ENCODE results near the gene PSTK. TPM values are rescaled to one million over a fixed set of nuclear protein-coding genes. Genes with fewer than 3 reads are reported as not detected.

Gene PSTK
- total RNA-seq, 1 donor from 2014 or later: 2.1 TPM

GRCh38 chr10:122962405-122962804 lies 17.8 kb upstream of the PSTK start:
- TF ChIP-seq, protein P1, sequence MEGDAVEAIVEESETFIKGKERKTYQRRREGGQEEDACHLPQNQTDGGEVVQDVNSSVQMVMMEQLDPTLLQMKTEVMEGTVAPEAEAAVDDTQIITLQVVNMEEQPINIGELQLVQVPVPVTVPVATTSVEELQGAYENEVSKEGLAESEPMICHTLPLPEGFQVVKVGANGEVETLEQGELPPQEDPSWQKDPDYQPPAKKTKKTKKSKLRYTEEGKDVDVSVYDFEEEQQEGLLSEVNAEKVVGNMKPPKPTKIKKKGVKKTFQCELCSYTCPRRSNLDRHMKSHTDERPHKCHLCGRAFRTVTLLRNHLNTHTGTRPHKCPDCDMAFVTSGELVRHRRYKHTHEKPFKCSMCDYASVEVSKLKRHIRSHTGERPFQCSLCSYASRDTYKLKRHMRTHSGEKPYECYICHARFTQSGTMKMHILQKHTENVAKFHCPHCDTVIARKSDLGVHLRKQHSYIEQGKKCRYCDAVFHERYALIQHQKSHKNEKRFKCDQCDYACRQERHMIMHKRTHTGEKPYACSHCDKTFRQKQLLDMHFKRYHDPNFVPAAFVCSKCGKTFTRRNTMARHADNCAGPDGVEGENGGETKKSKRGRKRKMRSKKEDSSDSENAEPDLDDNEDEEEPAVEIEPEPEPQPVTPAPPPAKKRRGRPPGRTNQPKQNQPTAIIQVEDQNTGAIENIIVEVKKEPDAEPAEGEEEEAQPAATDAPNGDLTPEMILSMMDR (IDR thresholded peaks at IDR 0.05; ENCODE audit: borderline replicate concordance): no peak
- peaks cover 10% of the 10 kb centered on the region for H3K36me3 ChIP-seq
- no peaks in the 10 kb centered on the region for H3K4me1 ChIP-seq
- peaks cover 16% of the 10 kb centered on the region for H3K9me3 ChIP-seq (replicated peaks)
- no peaks in the 10 kb centered on the region for H3K27me3 ChIP-seq (ENCODE audit: low read depth)
- DNase-seq: no peak
- intact Hi-C loops (cut with micrococcal nuclease): no loop called here
- no peak overlapping the region for H3K4me3 ChIP-seq
- H3K27ac ChIP-seq (replicated peaks): no peak overlapping the region

GRCh38 chr10:122966879-122967278 lies 13.3 kb upstream of the PSTK start:
- Histone ChIP-seq H3K4me1 (no peaks in the 10 kb centered on the region), H3K9me3 (replicated peaks) (peaks cover 38% of the 10 kb centered on the region), H3K4me3 (no peak overlapping the region), H3K27ac (replicated peaks) (no peak overlapping the region), H3K36me3 (peaks cover 10% of the 10 kb centered on the region), H3K27me3 (ENCODE audit: low read depth) (no peaks in the 10 kb centered on the region)
- TF ChIP-seq, protein P1 (IDR thresholded peaks at IDR 0.05; ENCODE audit: borderline replicate concordance): no peak
- intact Hi-C loops (cut with micrococcal nuclease): no loop called here
- DNase-seq: no peak

DNA sequence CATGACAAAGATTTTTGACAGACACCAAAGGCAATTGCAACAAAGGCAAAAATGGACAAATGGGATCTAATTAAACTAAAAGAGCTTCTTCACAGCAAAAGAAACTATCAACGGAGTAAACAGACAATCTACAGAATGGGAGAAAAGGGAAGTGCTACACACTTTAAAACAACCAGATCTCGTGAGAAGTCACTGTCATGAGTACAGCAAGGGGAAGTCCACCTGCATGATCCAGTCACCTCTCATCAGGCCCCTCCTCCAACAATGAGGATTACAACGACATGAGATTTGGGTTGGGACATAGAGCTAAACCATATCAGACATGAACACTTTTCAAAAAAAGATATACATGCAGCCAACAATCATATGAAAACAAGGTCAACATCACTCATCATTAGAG lies 11.5 kb upstream of the PSTK start:
- no peaks in the 10 kb centered on the region for H3K4me1 ChIP-seq
- DNase-seq: no peak
- no peak overlapping the region for H3K4me3 ChIP-seq
- H3K27ac ChIP-seq (replicated peaks): no peak overlapping the region
- no peaks in the 10 kb centered on the region for H3K27me3 ChIP-seq (ENCODE audit: low read depth)
- H3K36me3 ChIP-seq: peaks cover 10% of the 10 kb centered on the region
- peaks cover 38% of the 10 kb centered on the region for H3K9me3 ChIP-seq (replicated peaks)
- intact Hi-C loops (cut with micrococcal nuclease): no loop called here
- TF ChIP-seq, protein P1 (IDR thresholded peaks at IDR 0.05; ENCODE audit: borderline replicate concordance): no peak

DNA sequence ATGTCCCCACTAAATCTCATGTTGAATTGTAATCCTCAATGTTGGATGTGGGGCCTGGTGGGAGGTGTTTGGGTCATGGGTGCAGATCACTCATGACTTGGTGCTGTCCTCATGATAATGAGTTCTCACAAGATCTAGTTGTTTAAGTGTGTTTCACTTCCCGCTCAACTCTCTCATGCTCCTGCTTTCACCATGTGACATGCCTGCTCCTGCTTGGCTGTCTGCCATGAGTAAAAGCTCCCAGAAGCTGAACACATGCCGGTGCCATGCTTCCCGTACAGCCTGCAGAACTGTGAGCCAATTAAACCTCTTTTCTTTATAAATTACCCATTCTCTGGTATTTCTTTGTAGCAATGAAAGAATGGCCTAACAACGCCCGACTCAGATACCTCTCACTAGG lies 6.2 kb upstream of the PSTK start:
- Histone ChIP-seq H3K4me3 (no peak overlapping the region), H3K36me3 (no peaks in the 10 kb centered on the region), H3K27ac (replicated peaks) (no peak overlapping the region), H3K27me3 (ENCODE audit: low read depth) (no peaks in the 10 kb centered on the region), H3K4me1 (no peaks in the 10 kb centered on the region), H3K9me3 (replicated peaks) (peaks cover 5% of the 10 kb centered on the region)
- DNase-seq: no peak
- intact Hi-C loops (cut with micrococcal nuclease): no loop called here
- TF ChIP-seq, protein P1 (IDR thresholded peaks at IDR 0.05; ENCODE audit: borderline replicate concordance): no peak

GRCh38 chr10:122974543-122975064 lies 5.6 kb upstream of the PSTK start:
- Histone ChIP-seq H3K4me1 (peaks cover 4% of the 10 kb centered on the region), H3K36me3 (no peaks in the 10 kb centered on the region), H3K9me3 (replicated peaks) (no peaks in the 10 kb centered on the region), H3K27ac (replicated peaks) (no peak overlapping the region), H3K4me3 (no peak overlapping the region), H3K27me3 (ENCODE audit: low read depth) (no peaks in the 10 kb centered on the region)
- DNase-seq: no peak
- TF ChIP-seq, protein P1 (IDR thresholded peaks at IDR 0.05; ENCODE audit: borderline replicate concordance): no peak
- intact Hi-C loops (cut with micrococcal nuclease): no loop called here
